Colon (tissue), 2 donors: ENCODE measurements around the gene USP34.
"Not testable (repeated sequence)": the region's sequence is repeated elsewhere in the genome, so short reads cannot be mapped to it uniquely, and the experiment has no call there.

Source experiments
- FAIRE-seq: peaks from 2 replicates; lab custom pipeline; 2012; peaks lifted over from hg19 to GRCh38; lab: Jason Lieb, UNC
- donor health status: control.
- donor health status: control.

The USP34 gene

GRCh38 chr2:61470965-61471904 lies at the start of gene USP34:
TSS of gene USP34 (minus strand) at chr2:61471087. CDS start at chr2:61470692, 395 bp downstream.
- no peak for FAIRE-seq

GRCh38 chr2:61520261-61520660 lies 49.4 kb upstream of the USP34 start:
- FAIRE-seq, result no peak

GRCh38 chr2:61512768-61513398 lies 42.0 kb upstream of the USP34 start:
- no peak for FAIRE-seq

GRCh38 chr2:61510674-61511671 lies 40.1 kb upstream of the USP34 start:
- FAIRE-seq, result no peak

- no peak for FAIRE-seq
Measured at GRCh38 chr2:61504949-61505348, 34.1 kb upstream of the USP34 start.

- FAIRE-seq, result no peak
Measured at GRCh38 chr2:61499060-61499459, 28.2 kb upstream of the USP34 start.

- FAIRE-seq, result no peak
Measured at GRCh38 chr2:61493523-61493942, 22.6 kb upstream of the USP34 start.

- no peak for FAIRE-seq
Measured at GRCh38 chr2:61492476-61492875, 21.6 kb upstream of the USP34 start.

- no peak for FAIRE-seq
Measured at GRCh38 chr2:61485281-61485680, 14.4 kb upstream of the USP34 start.

GRCh38 chr2:61478086-61478485 lies 7.2 kb upstream of the USP34 start:
- no peak for FAIRE-seq

- FAIRE-seq, result not testable (repeated sequence)
Measured at GRCh38 chr2:61476929-61477589, 6.2 kb upstream of the USP34 start.

- FAIRE-seq, result no peak
Measured at GRCh38 chr2:61471905-61472805, 1.3 kb upstream of the USP34 start.

GRCh38 chr2:61470122-61470951 lies 550 bp downstream of the USP34 start:
- FAIRE-seq, result no peak

GRCh38 chr2:61469424-61470121 lies 1.3 kb downstream of the USP34 start:
- no peak for FAIRE-seq

GRCh38 chr2:61468231-61468630 lies 2.7 kb downstream of the USP34 start:
- not testable (repeated sequence) for FAIRE-seq

- FAIRE-seq, result no peak
Measured at GRCh38 chr2:61465045-61465444, 5.8 kb downstream of the USP34 start.

- FAIRE-seq, result no peak
Measured at GRCh38 chr2:61463769-61464475, 7.0 kb downstream of the USP34 start.

- FAIRE-seq, result no peak
Measured at GRCh38 chr2:61461404-61461803, 9.5 kb downstream of the USP34 start.
